Stimulated activated CD4-positive, alpha-beta T cell treated with anti-CD3 and anti-CD28 coated beads, Interleukin-4, amount 100 ng/mL, for 4 hours (primary cell): ENCODE results near the gene GALNT14.
"Not testable (repeated sequence)": the region's sequence is repeated elsewhere in the genome, so short reads cannot be mapped to it uniquely, and the experiment has no call there.

Source experiments
- DNase-seq, 2 experiments: peaks; one replicate each; pipeline ENCODE4 v3.0.0-alpha.2; 2020

Gene GALNT14

DNA sequence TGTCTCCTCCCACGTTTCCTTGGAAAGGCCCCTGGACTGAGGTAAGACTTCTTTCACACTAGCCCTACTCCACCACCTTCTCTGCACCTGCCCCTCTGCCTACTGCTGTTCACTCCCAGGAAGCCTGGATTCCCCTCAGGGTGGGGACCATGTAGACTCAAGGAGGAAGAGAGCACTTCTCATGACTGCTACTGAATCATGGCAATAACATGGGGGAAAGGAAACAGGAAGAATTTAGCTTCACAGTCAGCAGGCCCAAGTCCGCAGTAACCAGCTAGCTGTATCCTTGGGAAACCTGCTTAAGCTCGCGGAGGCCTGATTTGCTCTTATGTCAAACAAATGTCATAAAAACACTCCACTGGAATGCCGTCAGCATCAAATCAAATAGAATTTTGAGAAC lies 204.7 kb downstream of the GALNT14 start:
- DNase-seq, result no peak

DNA sequence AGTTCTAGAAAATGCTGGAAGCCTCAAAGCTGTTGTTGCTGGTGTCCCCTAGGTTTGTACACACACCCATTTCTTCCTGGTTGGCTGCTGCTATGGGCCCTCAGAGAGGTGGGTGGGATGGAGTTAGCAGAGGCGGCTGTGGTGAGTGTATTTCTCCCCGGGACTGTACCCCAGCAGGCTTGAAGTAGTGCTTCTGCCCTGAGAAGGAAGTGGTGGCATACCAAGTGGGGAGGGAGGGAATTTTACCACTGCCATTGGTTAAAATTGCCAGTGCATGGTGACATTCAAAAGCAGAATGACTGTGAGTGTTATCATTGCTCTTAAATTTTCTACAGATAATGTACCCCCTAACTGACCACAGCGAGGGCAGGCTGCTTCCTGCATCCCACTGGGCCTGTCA lies 205.4 kb downstream of the GALNT14 start:
- DNase-seq, result no peak

DNA sequence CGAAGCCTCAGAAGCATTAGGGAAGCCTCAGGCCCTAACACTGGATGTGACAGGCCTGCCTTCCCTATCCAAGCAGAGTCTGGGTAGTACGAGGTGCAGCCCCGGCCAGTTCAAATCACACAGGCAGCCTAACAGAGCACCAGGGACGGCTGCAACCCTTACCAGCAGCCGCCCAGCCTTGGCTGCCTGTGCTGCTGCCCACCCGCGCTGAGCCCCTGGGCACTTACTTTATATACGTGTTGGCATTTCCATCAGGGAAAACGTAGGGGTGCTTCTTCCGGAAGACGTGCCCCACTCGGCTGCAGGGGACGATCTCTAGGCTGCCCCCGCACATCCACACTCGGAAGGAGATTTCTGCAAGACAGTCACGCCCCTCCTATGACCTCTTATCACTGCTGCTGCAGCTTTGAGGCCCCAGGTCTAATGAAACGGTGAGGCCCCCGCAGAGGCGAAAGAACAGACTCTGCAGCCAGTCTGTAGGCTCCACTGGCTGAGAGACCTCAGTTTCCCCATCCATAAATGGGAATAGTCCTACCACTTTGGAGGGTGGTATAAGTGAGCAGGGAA lies 206.3 kb downstream of the GALNT14 start:
- no peak for DNase-seq

DNA sequence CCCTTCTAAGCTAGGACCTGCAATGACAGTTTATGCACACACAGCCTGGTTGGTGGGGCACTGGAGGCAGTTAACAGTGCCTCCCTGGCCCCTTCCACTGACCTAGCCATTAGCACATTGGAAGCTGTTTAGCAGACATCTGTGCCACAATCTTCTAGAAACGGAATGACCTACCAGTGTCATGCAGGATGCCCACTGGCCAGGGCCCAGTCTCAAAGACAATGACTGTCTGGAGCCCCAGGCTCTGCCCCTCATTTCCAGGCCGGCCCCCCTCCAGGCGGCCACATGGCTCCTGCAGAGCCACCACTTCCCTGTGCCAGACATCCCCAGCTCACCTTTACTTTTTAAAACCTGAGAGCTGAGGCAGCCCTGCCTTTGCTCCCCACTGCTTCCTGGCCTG lies 207.5 kb downstream of the GALNT14 start:
- DNase-seq, result no peak

DNA sequence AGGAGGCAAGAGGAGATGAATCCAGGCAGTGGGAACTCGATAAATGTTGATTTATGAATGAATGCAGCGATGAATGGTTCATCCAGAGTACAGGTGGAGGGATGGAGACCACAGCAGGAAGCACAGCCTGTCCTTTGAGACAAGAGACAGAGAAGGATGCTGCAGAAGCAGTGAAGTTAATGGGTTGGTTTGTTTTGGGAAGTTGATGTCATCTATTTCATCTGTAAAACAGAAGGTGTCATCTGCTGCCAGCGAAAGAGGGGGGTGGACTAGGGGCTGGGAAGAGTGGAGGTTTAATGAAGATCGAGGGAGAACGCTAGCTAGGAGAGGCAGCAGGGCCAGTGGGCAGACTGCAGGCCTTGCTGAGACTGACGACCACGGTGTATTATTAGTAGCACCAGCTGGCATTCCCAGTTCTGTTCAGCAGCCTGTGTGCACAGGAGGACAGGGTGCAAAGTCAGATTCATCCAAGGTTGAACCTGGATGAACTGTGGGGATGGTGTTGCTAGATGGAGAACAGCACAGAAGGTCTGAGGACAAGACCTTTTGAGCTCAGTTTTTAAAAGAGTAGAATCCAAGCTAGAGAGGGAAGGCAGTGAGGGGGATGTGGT lies 210.7 kb downstream of the GALNT14 start:
- DNase-seq, result no peak

DNA sequence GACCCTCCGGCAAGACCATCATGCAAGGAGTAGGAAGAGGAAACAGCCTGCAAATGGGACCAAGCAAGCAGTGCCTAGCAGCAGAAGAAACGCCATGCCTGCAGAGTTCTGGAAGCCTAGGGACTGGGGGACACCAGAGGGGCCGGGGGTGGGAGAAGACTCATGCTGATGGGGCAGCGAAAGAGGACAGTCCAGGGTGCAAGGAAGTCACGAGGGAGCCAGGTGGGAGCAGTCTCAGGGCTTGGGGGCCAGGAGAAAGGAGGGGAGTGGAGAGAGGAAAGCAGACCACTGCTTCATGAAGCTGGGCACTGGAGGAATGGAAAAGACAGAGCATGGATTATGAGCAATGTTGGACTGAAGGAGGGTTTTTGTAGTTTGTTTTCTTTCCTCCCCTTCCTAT lies 211.6 kb downstream of the GALNT14 start:
- no peak for DNase-seq

DNA sequence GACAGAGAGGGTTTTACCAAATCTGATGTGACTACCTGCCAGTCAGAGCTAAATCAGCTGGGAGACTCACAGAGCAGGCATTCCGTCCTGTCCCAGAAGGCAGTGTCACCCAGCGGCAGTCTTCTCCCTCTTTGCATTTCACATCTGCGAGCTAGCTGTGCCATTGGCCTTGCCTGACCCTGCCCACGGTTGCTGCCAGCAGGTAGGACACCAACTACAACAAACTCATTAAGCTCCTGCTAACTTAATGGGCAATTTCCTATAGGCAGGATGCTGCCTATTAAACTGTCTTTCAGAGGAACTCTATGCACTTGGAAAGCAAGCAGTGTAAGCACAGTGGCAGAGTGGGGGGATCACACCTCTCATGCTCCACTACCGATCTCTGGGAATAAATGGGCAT lies 214.6 kb downstream of the GALNT14 start:
- DNase-seq, result no peak

DNA sequence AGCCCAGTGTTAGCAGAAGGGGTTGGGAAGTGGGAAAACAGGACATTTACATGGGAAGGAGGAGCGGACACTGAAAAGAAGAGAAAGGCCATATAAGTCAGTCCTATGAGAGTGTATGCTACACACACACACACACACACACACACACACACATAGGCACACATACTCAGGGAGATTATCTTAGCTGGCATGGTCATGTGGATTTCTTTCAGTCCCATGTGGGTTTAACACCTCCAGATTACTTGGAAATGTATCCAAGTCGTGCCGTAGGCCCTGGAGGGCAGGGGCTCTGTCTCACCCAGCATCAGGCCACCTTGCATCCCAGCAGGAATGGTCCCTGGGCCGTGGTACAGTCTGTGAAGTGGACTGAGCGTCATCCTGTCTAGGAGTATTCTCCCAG lies 217.7 kb downstream of the GALNT14 start:
- no peak for DNase-seq

DNA sequence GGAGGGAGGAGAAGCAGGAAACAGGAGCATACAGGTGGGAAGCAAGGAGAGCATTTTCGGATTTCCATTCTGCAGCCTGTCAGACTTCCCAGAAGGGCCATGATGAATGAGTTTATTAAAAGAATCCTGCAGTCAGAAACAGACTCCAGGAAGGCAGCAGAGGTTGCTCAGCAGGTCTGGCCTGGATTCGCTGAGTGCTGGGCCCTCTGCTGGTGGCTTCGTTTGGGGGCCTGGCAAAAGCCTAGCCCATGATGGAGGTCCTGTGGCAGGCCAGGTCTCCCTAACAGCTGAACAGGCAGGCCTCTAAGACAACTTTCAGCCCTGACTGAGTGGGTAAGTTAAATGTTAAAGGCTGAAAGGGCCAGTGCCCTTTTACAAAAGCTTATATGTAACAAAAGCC lies 222.8 kb downstream of the GALNT14 start:
- no peak for DNase-seq

DNA sequence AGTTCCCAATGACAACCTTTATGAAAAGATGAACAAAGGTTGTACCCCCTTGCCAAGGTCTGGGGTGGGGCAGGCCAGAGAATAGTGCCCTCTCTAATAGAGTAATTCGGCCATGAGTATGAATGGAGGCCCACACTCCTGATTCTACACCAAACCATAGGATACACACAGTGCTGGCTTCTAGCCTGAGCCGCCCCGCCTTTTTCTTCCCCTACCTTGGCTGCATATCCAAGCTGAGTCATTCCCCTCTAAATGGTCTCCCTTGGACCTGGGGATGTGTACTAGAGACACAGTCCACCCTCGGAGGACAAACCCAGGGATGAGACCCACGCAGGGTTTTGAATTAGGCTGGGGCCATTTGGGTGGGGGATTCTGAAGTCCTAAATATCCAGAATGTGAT lies 223.8 kb downstream of the GALNT14 start:
- no peak for DNase-seq

DNA sequence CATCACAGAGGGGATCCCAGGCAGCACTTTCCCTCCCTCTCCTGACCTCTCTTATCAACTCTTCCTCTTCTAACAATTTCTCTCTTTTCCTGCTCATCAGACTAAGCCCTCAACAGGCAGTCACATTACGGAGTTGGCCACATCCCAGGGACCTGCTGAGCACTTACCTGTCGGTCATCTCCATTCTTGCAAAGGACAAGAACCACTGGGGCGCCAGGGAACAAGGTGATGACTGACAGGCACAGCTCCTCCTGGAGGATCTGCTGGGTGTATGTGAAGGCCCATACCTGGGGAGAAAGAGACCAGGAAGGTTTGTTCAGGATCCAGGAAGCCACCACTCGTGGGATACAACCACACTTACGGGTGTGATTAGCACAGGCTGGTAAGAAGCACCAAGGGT lies 226.2 kb downstream of the GALNT14 start:
- no peak for DNase-seq

DNA sequence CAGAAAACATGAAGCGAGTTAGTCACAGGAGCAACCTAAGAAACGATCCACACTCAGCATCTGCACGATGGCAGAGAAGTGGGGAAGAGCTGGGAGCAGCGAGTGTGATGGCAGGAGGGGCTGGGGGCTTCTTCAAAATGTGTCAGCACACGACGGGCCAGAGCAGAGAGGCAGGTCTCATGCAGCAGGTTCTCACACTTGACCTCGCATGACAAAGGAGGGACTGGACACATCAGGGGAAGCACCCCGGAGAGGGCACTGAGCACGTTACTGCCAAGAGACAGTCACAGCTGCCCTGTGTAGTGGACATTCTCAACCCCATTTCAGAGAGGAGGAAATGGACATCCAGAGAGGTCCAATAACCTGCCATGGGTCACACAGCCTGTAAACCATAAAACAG lies 226.9 kb downstream of the GALNT14 start:
- DNase-seq, result no peak

DNA sequence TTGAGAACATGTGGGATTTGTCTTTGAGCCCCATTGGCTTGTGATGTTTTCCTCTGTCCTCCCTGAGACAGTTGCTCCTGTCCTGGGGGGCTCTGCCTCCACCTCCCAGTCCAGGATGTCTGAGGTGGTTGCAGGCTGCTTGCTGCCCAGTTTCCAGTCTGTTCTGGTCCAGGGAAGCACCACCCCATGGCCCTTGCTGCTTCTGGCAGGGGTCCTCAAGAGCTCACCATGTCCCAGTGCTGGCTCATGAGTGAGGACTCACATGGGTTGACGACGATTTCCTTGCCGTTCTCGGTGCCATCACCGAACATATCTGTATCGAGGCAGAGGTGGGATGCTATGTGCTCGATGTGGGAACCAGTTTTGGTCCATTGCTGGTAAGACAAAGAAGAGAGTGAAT lies 227.6 kb downstream of the GALNT14 start:
- no peak for DNase-seq

DNA sequence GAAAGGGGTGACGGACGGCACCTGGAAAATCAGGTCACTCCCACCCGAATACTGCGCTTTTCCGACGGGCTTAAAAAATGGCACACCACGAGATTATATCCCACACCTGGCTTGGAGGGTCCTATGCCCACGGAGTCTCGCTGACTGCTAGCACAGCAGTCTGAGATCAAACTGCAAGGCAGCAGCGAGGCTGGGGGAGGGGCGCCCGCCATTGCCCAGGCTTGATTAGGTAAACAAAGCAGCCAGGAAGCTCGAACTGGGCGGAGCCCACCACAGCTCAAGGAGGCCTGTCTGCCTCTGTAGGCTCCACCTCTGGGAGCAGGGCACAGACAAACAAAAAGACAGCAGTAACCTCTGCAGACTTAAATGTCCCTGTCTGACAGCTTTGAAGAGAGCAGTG lies 233.8 kb downstream of the GALNT14 start:
- DNase-seq, result not testable (repeated sequence)

DNA sequence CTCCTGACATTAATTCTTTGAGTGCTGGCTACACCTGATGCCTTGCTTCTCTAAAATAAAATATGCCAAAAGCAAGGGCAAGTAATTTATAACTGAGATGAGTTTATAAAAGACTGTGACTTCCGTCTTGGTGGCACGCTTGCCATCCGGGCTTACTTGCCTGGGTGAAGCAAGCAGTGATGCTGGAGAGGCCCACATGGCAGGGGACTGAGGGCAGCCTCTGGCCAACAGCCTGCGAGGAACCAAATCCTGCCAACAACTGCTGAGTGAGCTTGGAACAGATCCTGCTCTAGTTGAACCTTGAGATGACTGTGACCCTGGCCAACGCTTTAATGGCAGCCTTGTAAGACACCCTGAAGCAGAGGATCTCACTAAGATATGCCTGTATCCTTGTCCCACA lies 234.9 kb downstream of the GALNT14 start:
- no peak for DNase-seq

DNA sequence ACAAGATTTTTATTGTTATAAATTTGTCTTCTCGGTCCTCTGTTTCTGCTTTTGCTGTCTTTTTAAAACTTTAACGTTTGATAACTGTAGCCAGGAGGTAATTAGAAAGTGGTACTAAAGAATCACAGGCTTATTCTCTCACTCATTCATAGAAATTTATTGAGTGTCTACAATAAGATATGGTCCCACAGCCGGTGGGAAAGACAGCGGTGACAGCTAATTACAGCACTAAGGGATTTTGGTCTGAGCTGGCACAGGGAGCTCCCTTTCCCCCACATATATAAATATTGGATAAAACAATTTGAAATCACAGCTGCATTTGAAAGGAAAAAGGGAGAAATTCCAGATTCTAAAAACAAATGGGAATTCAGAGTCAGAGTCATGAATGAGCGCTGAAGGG lies 237.9 kb downstream of the GALNT14 start:
- DNase-seq, result no peak

DNA sequence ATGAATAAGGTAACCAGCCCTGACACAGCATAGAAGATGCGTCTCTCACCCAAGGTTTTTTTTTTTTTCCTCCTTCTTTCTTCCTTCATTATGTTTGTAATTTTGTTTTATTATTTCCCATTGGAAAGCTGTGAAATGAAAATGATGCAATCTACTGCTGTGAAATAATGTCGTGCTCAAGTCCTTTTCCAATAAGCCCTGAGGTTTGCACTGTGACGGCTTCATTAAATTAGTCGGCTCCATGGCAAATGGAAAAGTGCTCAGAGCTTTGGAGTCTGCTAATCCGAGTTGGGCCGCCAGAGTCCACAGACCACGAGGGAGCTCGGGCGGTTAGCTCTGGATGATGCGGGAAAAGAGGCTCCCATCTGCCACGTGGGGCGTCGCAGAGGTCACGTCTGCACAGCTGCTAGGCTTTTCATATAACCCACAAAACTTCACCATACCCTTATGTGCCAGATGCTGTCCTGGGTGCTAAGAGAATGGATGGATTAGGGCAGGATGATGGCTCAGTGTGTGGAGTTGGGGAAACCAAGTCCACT lies 238.7 kb downstream of the GALNT14 start:
- no peak for DNase-seq

DNA sequence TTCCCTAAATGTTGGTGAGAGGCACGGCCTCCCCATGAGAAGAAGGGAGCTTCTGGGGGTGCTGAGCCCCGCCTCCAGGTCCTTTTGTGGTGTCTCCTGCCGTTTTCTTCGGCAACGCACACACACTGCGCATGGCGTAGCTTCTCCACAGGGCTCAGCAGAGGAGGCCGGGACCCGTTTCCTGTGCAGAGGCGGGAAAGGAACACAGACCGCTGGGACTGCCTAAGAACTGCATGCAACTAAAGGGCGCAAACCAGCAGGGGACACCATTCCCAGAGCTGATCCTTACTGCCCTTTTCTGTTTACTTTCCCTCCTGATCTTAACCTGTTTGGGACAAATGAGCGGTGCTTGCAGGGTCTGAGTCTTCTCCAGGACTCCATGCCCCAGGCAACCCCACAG lies 240.7 kb downstream of the GALNT14 start:
- DNase-seq, result no peak

DNA sequence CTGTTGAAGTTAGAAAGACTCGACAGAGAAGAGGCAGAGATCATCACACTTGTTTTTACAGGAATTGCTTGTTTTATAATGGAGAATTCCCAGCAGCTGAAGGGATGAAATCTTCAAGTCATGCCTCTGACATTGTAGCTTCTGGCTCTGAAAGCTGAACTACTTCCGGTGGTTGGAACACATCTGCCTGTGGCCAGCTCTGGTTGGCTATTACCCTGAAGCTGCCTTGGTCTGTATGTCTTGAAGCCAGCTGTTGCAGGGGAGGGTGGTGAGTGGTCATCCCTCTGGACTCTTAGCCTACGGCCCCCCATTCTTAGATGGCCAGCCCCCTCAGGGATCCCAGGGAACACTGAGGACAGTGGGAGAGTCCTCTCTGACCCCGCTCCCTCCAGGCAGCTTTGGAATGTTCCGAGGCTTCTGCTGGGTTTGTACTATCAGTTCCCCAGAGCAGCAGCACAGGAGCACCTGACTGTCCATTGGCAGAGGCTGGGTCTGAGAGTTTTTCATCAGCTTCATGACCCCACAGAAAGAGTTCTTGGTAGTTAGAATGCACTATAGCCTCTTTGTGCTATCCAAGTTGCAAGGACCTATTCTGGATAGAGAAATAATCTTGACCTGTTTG lies 243.6 kb downstream of the GALNT14 start:
- DNase-seq, result no peak

DNA sequence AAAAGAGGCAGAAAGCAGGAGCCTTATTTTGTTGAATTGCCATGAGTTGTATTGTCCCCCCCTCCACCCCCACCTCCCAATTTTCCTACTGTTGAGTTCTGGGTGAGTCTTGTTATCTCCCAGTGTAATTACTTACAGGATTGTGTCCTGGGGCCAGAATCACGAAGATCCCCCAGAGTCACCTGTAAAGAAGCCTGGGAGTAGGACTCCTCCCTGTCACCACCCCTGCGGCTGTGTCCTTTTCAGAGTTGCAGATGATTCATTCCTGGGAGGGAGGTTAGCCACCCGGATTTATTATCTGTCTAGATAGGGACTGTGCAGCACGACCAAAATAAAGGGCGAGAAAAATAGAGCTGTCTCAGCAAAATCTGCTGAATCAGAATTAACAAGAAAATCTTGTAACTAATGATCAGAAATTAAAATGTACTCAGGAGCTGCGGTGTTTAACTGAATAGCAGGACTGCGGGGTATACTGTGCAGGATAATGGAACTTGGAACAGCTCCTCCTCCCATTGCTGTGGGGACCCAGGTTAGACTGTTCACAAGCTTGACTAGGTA lies 249.3 kb downstream of the GALNT14 start:
- DNase-seq, result no peak

DNA sequence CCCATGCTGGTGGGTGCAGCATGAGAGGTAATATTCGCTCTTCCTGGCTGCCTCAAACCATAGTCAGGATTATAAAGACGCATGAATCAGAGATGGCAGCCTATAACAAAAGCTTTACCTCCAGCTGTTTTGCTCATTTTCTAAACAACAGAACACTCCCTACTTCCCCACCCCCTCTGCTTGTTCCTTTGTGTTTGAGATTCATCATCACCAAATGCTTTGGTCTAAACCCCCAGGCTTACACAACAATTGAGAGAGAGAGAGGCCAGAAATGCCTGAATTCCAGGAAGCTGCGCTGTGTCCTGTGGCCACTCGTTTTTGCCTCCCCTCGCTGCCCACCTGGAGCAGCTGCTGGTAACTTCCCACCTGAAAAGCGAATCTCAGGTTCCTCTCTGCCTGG lies 252.2 kb downstream of the GALNT14 start:
- no peak for DNase-seq

DNA sequence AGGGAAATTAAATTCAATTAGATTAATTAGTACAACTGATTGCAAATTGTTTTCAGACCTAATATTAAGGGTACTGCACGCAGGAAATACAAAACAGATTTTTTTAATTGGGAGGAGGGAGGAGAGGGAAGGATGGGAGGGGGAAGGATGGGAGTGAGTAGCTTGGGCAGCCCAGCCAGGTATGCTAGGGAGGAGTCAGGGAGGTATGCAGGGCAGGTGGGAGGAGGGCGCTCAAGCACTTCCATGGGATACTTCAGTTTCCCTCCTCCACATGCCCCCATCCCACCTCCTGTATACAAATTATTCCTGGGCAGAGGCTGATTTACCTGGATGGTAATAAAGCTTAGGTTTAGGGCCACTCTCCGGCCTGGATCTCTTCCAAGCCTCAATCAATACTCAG lies 254.4 kb downstream of the GALNT14 start:
- DNase-seq, result no peak

DNA sequence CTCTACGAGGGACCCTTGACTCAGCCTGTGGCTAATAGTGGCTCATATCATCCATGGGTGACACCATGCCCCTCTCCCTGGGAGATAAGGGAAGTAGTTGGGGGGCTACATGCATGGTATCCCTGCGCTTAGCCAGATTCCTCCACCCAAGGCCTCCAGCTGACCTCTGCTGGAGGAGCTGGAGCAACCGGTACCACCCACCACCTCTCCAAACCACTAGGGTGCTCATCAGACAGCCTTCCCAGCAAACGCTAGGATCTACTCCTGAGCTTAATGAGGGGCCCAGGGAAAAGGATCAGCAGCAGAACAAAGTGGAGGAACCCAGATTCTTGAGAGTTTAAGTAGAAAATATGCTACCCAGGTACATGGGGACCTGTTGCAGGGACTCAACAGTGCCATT lies 255.1 kb downstream of the GALNT14 start:
- DNase-seq, result no peak

DNA sequence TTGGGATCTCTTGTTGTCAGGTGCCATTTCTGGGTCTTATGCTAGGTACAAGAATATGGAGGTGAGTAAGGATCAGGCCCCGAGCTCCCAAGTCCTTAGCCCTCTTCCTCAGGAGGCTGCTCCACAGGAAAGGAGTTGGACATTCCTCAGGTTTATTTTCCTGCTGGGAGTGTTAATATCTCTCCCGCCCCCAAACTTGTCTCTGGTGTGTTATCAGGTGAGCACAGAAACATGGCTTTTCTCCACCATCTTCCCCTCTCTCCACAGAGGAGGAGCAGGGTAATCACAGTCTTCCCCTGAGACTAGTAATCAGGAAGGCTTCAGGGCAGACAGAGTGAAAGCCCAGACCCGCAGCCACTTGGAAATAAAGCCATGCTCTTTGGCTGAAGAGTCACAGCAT lies 257.7 kb downstream of the GALNT14 start:
- no peak for DNase-seq
